Activated T-helper 2 cell treated with anti-CD3 and anti-CD28 coated beads, Interferon-gamma antibody, Interleukin-2, Interleukin-4, amounts not matched to agents 10 μg/mL and 5 μg/mL and 100 μg/mL, durations not matched to agents 14 hours and 24 hours and 36 hours (primary cell): ENCODE data around the gene SUMO4. TPM values are rescaled to one million over a fixed set of nuclear protein-coding genes. Genes with fewer than 3 reads are reported as not detected.

Experiments
- DNase-seq: peaks from one replicate; pipeline ENCODE4 v3.0.0; 2021; ENCODE audit warnings: low spot score
- H3K27ac Mint-ChIP-seq: one replicate; pipeline ENCODE4 v1.8.0; 2021; ENCODE audit warnings: mixed read lengths
- H3K27me3 Mint-ChIP-seq: one replicate; pipeline ENCODE4 v1.8.0; 2021; ENCODE audit warnings: low read depth, mixed read lengths
- H3K36me3 Mint-ChIP-seq: one replicate; pipeline ENCODE4 v1.8.0; 2021; ENCODE audit warnings: low read depth, mixed read lengths
- H3K4me1 Mint-ChIP-seq: one replicate; pipeline ENCODE4 v1.8.0; 2021; ENCODE audit warnings: low read depth, mixed read lengths
- H3K4me3 Mint-ChIP-seq: one replicate; pipeline ENCODE4 v1.8.0; 2021; ENCODE audit warnings: low read depth, mild to moderate bottlenecking, moderate library complexity, mixed read lengths
- H3K9me3 Mint-ChIP-seq: one replicate; pipeline ENCODE4 v1.8.0; 2021; ENCODE audit warnings: mixed read lengths
- intact Hi-C: fragments of 100-400 bp; cut with micrococcal nuclease; formaldehyde crosslinking; loops from one replicate; pipeline ENCODE4 v1.15.1; 2023
- total RNA-seq: library from RNA; stranded (reverse); gene quantifications from 2 replicates; pipeline ENCODE4 v1.2.3, GENCODE V29; 2022

The SUMO4 gene
- total RNA-seq, 1 donor from 2014 or later, result 7.7 TPM

DNA sequence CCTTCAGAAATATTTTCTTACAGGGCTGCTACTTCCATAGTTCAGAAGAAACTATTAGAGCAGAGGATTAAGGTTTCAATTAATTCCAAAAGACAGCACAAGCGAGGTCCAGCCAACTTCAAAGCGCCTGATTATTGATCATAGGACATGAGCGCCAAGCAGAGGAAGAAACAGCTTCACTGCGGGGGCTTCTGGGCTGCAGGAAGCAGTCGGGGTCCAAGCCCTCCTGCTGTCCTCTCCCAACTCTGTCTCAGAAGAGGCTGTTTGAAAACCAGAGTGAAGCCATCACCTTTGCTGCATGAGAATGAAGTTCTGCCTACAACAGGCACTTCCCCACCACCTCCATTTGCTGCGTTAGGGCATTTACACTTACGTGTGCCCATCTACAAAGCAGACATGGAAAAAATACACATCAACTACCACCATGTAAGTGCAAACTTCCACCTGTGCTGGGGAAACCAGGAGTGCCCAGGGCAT, 23.9 kb downstream of the SUMO4 start:
- Mint-ChIP-seq H3K4me3 (no peak overlapping the region), H3K27me3 (no peaks in the 10 kb centered on the region), H3K36me3 (no peaks in the 10 kb centered on the region), H3K27ac (no peak overlapping the region), H3K4me1 (peaks cover 15% of the 10 kb centered on the region), H3K9me3 (no peaks in the 10 kb centered on the region)
- no peak for DNase-seq
- intact Hi-C loops, result no loop called here

DNA sequence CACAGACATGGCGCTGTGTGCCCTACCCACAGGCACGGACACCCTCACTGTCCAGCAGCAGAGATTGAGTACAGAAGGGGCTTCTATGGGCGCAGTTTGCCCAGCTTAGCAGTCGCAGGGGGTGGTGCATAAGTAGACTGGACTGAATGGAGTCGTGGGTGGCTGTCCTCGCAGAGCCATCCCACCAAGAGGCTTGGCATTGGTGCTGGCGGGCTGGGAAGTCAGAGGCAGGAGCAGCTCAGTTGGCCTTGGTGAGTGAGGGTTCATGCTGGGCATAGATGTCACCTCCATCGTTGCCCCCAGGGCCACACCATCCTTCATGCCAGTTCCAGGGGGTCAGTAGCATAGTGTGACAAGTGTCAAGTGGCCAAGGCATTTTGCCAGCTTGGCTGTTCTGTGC, 25.2 kb downstream of the SUMO4 start:
- Mint-ChIP-seq H3K27ac (no peak overlapping the region), H3K27me3 (no peaks in the 10 kb centered on the region), H3K4me1 (peaks cover 12% of the 10 kb centered on the region), H3K36me3 (no peaks in the 10 kb centered on the region), H3K4me3 (no peak overlapping the region), H3K9me3 (no peaks in the 10 kb centered on the region)
- intact Hi-C loops, result no loop called here
- DNase-seq, result no peak

DNA sequence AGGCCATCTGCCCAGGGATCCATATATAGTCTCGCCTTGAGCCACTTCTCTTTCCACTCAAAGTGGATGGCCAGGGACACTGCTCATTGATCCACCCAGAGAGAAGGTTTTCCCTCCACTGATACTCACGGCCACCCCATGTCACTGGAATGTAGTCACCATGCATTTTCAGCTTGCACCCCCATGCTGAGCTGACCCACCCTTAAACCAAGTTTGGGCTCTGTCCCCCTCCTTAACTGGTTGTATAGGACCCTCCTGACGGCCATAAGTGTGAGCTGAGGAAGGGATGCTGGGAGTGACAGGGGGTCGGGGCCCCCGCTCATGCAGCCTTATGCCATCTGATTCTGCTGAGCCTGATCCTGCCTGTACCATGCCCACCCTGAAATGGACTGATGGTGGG, 25.7 kb downstream of the SUMO4 start:
- no peaks in the 10 kb centered on the region for H3K27me3 Mint-ChIP-seq
- DNase-seq, result no peak
- no peak overlapping the region for H3K27ac Mint-ChIP-seq
- intact Hi-C loops, result no loop called here
- no peak overlapping the region for H3K4me3 Mint-ChIP-seq
- H3K4me1 Mint-ChIP-seq, result peaks cover 8% of the 10 kb centered on the region
- H3K9me3 Mint-ChIP-seq, result no peaks in the 10 kb centered on the region
- H3K36me3 Mint-ChIP-seq, result no peaks in the 10 kb centered on the region

DNA sequence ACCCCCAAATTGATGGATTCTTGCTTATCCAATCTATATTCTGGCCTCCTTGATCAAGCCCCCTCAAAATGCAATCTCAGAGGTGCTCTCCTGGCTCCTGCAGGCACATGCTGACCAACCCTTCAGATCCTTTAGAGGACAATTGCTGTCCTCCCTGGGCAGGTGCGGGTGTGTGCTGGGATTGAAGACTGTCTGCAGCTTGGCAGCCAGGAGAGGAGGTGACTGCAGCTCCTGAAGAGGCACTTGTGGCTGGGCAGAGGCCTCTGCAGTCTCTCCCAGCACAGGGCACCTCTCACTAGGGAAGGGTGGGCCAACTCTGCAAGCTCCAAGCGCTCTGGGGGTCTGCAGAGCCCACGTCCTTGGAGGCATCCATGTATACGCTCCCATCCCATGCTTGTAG, 28.5 kb downstream of the SUMO4 start:
- Mint-ChIP-seq H3K27ac (no peak overlapping the region), H3K27me3 (no peaks in the 10 kb centered on the region), H3K4me1 (peaks cover 10% of the 10 kb centered on the region), H3K4me3 (no peak overlapping the region), H3K9me3 (no peaks in the 10 kb centered on the region), H3K36me3 (no peaks in the 10 kb centered on the region)
- intact Hi-C loops, result no loop called here
- DNase-seq, result no peak

DNA sequence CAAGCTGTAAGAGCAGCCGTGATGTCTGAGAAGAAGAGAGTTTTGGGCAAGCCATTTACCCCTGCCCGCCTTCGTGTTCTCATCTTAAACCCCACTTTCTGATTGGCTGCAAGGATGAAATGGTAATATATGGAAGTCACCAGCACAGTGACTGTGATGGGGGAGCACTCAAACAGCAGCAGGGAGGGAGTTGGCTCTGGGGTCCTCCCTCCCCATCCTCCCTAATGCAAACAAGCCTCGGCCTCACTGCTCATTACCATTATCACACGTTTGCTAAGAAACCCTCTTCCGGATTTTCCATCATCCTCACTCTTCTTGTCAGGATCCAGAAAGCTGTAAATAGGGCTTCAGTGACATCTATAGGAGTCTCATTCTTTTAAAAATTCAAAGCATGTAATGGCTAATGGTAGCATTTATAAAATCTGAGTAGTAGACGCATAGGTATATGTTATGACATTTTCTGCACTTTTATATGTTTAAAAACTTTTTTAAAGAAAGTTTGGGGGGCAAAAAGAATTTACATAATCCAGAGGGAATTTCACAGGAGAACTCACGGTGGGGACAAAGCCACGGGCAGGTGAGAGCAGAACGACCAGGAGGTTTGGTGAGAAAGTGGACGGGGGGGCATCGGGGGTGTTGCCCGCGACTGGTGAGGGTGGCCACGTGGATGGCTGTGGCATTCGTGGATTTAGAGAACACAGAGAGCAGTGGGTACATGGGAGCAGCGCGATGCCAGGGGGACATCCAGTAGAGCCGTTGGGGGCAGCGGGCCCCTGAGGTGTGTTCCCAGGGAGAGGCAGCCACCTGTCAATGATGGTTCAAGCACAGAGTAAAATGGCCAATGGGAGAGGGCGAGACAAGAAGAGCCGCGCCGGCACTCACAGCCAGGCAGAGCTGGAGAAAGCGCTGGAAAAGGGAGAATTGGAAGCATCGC, 29.6 kb downstream of the SUMO4 start:
- Mint-ChIP-seq H3K36me3 (no peaks in the 10 kb centered on the region), H3K4me1 (peaks cover 11% of the 10 kb centered on the region), H3K4me3 (no peak overlapping the region), H3K27ac (no peak overlapping the region), H3K9me3 (no peaks in the 10 kb centered on the region), H3K27me3 (no peaks in the 10 kb centered on the region)
- no peak for DNase-seq
- intact Hi-C loops, result loop anchor here (5.0 kb wide), 2 partner anchors 217 to 282 kb away; no protein-coding TSS in a partner anchor

DNA sequence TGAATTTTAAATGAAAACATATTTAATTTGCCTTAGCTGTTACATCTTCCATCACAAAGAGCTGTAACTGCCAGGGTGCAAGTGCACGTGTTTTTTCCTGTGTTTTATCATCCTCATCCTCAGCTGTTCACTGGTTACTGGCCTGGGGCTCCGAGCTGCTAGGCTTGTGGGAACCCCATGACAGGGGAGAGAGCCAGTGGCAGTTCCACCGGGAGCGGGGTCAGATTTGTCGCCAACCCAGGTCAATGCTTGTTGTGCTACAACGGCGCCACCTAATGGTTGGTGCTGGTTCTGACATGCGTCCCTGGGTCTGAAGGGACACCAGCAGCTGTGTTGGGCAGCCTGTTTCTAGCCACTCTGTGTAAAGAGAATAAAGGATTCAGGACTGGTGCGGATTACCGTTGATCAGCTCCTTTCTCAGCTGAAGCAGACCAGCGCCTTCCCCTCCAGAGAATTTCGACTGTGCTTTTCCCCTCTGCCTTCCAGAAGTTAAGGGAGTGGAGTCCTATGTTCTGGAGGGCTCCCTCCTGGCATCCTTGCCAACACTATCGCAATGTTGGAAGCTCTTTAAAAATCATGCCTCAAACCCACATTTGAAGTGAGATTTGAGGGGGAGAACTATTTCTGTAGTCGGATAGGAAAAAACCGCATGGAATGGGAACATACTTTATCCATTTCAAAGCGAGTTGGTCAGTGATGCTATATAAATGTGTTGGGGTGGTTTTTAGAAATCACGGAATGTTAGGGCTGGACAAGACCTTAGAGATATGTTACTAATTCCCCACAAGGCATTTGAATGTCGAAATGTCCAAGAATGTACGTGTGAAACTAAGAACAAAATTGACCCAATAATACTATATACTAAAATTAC, 32.1 kb downstream of the SUMO4 start:
- DNase-seq, result peak; percentile 78
- Mint-ChIP-seq H3K4me1 (peaks cover 14% of the 10 kb centered on the region), H3K27me3 (no peaks in the 10 kb centered on the region), H3K4me3 (no peak overlapping the region), H3K27ac (peak overlapping the region; percentile 64), H3K9me3 (no peaks in the 10 kb centered on the region), H3K36me3 (no peaks in the 10 kb centered on the region)
- intact Hi-C loops, result loop anchor here (1.0 to 5.0 kb wide), 5 partner anchors 85 to 403 kb away; no protein-coding TSS in a partner anchor

DNA sequence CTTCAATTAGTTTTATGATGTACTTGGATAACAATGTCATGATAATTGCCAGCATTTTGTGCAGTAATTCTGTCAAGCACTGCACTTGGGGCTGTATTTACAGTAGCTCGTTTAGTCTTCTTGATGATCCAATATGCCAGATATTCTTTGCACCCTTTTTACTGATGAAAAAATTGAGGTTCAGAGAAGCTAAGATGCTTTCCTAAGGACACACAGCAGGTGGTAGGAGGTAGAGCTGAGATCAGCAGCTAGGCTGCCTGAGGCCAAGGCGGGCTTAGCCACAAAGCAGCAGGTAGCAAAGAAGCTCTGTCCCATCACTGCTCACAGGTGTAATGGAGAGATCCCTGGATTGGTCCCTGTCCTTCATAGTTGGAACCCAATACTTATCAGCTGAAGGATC, 33.3 kb downstream of the SUMO4 start:
- H3K4me3 Mint-ChIP-seq, result no peak overlapping the region
- no peak overlapping the region for H3K27ac Mint-ChIP-seq
- intact Hi-C loops, result loop anchor here (5.0 kb wide), 2 partner anchors 221 to 286 kb away; no protein-coding TSS in a partner anchor
- no peaks in the 10 kb centered on the region for H3K27me3 Mint-ChIP-seq
- H3K36me3 Mint-ChIP-seq, result no peaks in the 10 kb centered on the region
- H3K9me3 Mint-ChIP-seq, result no peaks in the 10 kb centered on the region
- peaks cover 25% of the 10 kb centered on the region for H3K4me1 Mint-ChIP-seq
- DNase-seq, result no peak

DNA sequence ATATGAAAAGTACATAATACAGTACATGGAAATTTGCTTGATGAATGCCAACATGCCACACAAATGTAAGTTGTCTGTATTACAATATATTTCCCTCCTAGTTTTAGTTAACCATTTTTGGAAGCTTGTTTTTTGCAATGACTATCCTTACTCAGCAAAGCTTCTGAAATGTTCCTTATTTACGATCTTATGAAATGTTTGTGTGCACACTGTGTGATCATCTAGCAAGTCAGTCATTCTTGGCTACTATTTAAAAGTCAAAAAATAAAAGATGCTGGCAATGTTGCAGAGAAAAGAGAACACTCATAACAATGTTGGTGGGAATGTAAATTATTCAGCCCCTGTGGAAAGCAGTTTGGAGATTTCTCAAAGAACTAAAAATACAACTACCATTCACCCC, 33.8 kb downstream of the SUMO4 start:
- no peaks in the 10 kb centered on the region for H3K27me3 Mint-ChIP-seq
- H3K9me3 Mint-ChIP-seq, result no peaks in the 10 kb centered on the region
- no peaks in the 10 kb centered on the region for H3K36me3 Mint-ChIP-seq
- peaks cover 28% of the 10 kb centered on the region for H3K4me1 Mint-ChIP-seq
- intact Hi-C loops, result loop anchor here (5.0 kb wide), 2 partner anchors 222 to 287 kb away; no protein-coding TSS in a partner anchor
- H3K27ac Mint-ChIP-seq, result no peak overlapping the region
- no peak for DNase-seq
- H3K4me3 Mint-ChIP-seq, result no peak overlapping the region

DNA sequence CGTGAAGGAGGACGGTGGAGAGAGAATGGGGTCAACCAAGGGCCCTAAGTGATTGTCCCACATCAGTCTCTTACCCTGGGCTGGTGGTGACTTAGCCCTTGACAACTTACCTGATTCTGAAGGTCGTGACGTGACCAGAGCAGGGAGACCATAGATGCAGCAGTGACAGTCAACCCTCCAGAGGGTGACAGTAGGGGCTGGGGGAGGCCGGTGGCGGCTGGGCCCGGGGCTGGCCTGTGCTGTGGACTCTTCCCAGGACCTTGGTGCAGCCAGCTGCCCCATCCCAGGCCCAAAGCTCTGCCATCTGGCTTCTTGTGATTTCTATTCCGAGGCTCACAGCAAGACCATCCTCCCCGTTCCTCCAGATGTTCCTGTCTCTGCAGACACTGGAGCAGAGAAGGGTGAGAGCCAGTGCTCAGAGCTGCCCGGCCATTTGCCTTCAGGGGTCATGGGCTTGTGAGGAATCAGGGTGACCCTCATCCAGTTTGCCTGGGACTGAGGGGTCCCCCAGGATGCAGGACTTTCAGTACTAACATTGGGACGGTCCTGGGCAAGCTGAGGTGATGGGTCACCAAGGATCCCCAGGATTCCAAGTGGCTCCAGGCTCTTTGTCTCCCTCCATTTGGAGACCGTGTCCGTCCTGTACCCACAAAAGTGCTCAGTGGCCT, 36.0 kb downstream of the SUMO4 start:
- H3K9me3 Mint-ChIP-seq, result no peaks in the 10 kb centered on the region
- no peak overlapping the region for H3K4me3 Mint-ChIP-seq
- DNase-seq, result no peak
- H3K4me1 Mint-ChIP-seq, result peaks cover 35% of the 10 kb centered on the region
- H3K36me3 Mint-ChIP-seq, result no peaks in the 10 kb centered on the region
- intact Hi-C loops, result no loop called here
- no peaks in the 10 kb centered on the region for H3K27me3 Mint-ChIP-seq
- H3K27ac Mint-ChIP-seq, result no peak overlapping the region

DNA sequence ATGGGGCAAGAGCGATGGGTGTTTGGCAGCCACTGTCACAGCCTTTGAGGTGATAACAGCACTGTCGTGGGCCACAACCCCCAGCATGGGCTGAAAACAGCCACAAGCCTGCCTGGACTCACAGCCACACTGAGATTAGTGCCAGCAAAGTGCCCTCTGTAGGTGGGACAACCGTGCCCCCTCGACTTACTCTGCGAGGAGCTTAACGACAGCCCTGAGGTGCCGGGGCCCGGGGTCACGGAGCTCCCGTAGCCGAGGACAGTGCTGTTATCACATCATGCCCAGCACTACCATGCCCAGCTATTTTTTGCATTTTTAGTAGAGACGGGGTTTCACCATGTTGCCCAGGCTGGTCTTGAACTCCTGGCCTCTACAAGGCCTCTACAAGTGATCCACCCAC, 36.6 kb downstream of the SUMO4 start:
- no peak overlapping the region for H3K27ac Mint-ChIP-seq
- no peak for DNase-seq
- no peaks in the 10 kb centered on the region for H3K9me3 Mint-ChIP-seq
- intact Hi-C loops, result no loop called here
- H3K36me3 Mint-ChIP-seq, result no peaks in the 10 kb centered on the region
- peaks cover 35% of the 10 kb centered on the region for H3K4me1 Mint-ChIP-seq
- no peaks in the 10 kb centered on the region for H3K27me3 Mint-ChIP-seq
- no peak overlapping the region for H3K4me3 Mint-ChIP-seq

DNA sequence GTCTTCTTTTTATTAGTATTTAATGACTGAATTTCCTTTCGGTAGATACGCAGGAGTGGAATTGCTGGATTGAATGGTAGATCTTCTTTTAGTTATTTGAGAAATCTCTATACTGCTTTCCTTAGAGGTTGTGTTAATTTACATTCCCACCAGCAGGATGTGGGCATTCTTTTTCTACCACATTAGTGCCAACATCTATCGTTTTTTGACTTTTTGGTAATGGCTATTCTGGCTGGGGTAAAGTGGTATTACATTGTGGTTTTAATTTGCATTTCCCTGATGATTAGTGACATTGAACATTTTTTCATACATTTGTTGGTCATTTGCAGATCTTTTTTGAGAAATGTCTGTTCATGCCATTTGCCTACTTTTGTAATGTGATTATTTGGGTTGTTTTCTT, 37.1 kb downstream of the SUMO4 start:
- no peak for DNase-seq
- Mint-ChIP-seq H3K4me1 (peaks cover 32% of the 10 kb centered on the region), H3K4me3 (no peak overlapping the region), H3K36me3 (no peaks in the 10 kb centered on the region), H3K9me3 (no peaks in the 10 kb centered on the region), H3K27me3 (no peaks in the 10 kb centered on the region), H3K27ac (no peak overlapping the region)
- intact Hi-C loops, result no loop called here

DNA sequence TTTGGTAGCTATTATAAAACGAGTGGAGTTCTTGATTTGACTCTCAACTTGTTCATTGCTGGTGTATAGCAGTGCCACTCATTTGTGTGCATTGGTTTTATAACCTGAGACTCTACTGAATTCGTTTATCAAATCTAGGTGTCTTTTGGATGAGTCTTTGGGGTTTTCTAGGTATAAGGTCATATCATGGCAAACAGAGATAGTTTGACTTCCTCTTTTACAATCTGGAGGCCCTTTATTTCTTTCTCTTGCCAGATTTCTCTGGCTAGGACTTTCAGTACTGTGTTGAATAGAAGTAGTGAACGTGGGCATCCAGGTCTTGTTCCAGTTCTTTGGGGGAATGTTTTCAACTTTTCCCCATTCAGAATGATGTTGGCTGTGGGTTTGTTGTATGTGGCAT, 38.8 kb downstream of the SUMO4 start:
- Mint-ChIP-seq H3K9me3 (no peaks in the 10 kb centered on the region), H3K4me3 (no peak overlapping the region), H3K27ac (peak overlapping the region; percentile 3), H3K36me3 (no peaks in the 10 kb centered on the region), H3K4me1 (peaks cover 30% of the 10 kb centered on the region), H3K27me3 (no peaks in the 10 kb centered on the region)
- no peak for DNase-seq
- intact Hi-C loops, result loop anchor here (2.0 kb wide), 1 partner anchor 56 kb away; no protein-coding TSS in a partner anchor
